GM12891 (cell line): ENCODE data around the gene RPS13.
"Not testable (repeated sequence)": the region's sequence is repeated elsewhere in the genome, so short reads cannot be mapped to it uniquely, and the experiment has no call there.

Experiments used
- DNase-seq: peaks from one replicate; pipeline ENCODE4 v3.0.0; 2011; ENCODE audit warnings: low spot score; ENCODE audit not compliant: insufficient read length
- FAIRE-seq: peaks from 2 replicates; lab custom pipeline; 2011; peaks lifted over from hg19 to GRCh38; lab: Jason Lieb, UNC
- PAX5 ChIP-seq: IDR thresholded peaks from 2 replicates; pipeline ENCODE4 v1.6.1; 2011; ENCODE audit warnings: low read length, moderate library complexity, mild to moderate bottlenecking; ENCODE audit not compliant: insufficient read depth, severe bottlenecking
- POLR2A ChIP-seq: IDR thresholded peaks from 2 replicates; pipeline ENCODE4 v1.6.1; 2011; ENCODE audit warnings: low read depth, low read length, control low read depth
- POLR2AphosphoS5 ChIP-seq: IDR thresholded peaks from 2 replicates; pipeline ENCODE4 v1.6.1; 2011; ENCODE audit warnings: low read depth, low read length, control low read depth
- POU2F2 ChIP-seq: IDR thresholded peaks from 2 replicates; pipeline ENCODE4 v1.6.1; 2011; ENCODE audit warnings: low read depth, mild to moderate bottlenecking, control low read depth, low read length, moderate library complexity
- SPI1 ChIP-seq: IDR thresholded peaks from 2 replicates; pipeline ENCODE4 v1.6.1; 2011; ENCODE audit warnings: low read depth, low read length, control low read depth
- TAF1 ChIP-seq: IDR thresholded peaks from 2 replicates; pipeline ENCODE4 v1.6.1; 2011; ENCODE audit warnings: low read depth, low read length, control low read depth

Gene RPS13

DNA sequence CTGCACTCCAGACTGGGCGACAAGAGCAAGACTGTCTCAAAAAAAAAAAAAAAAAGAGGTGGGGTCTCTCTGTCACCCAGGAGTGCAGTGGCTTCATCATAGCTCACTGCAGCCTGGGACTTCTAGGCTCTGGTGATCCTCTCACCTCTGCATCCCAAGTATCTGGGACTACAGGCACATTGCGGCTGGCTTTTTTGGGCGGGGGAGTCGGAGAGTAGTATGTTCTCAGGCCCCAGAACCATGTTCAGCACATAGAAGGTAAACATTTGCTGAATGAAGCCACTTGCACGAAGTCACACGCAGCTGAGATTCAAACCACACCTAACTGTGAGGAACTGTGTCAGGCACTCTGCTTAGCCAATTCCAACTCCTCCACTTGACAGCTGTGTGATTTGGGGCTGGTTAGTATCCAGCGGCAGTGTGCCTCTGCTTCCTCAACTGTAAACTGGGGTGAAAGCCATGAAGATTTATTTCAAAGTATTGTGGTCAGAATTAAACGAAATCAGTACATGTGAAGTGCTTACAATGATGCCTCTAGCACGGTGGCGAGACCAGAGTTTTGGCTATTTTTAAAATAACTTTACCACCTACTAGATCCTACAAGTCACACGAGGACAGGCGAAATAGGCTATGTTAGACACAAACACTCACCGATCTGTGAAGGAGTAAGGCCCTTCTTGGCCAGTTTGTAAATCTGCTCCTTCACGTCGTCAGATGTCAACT, 789 bp downstream of the RPS13 start:
- FAIRE-seq (no peak), DNase-seq (no peak)
- TF ChIP-seq POLR2AphosphoS5 (no peak), PAX5 (no peak), POLR2A (no peak), POU2F2 (no peak), TAF1 (no peak), SPI1 (no peak)

DNA sequence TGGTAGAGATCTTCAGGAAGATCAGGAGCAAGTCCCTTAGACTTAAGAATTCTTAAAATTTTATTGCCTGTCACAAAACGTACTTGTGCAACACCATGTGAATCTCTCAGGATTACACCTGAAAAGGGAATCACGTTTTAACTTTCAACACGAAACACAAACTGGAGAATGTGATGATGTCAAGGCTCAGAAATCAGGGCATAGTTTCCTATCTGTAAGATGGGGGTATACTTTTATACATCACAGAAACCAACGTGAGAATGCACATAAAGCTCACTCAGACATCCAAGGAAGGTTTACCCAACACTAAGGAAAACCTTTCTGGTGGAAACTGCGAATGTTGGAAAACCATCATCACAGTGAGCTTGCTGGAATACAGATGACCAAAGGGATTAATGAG, 2.0 kb downstream of the RPS13 start:
- FAIRE-seq, result no peak
- TF ChIP-seq POU2F2 (no peak), TAF1 (no peak), PAX5 (no peak), SPI1 (no peak), POLR2AphosphoS5 (no peak), POLR2A (no peak)
- no peak for DNase-seq

- FAIRE-seq, result no peak
- no peak for DNase-seq
- TF ChIP-seq POLR2AphosphoS5 (peak; percentile 35; the same call in 1 of the 2 replicates), POU2F2 (peak; percentile 26; the same call in 1 of the 2 replicates), SPI1 (no peak), POLR2A (peak; percentile 56; the same call in 1 of the 2 replicates)
Measured at GRCh38 chr11:17073370-17074027, 4.0 kb downstream of the RPS13 start.

GRCh38 chr11:17067417-17067816, 10.1 kb downstream of the RPS13 start:
- TF ChIP-seq POU2F2, result no peak
- TF ChIP-seq POLR2AphosphoS5, result no peak
- TF ChIP-seq SPI1, result no peak
- TF ChIP-seq PAX5, result no peak
- TF ChIP-seq TAF1, result no peak
- TF ChIP-seq POLR2A, result no peak
- DNase-seq (no peak), FAIRE-seq (no peak)

- TF ChIP-seq POLR2A (no peak), POLR2AphosphoS5 (no peak), POU2F2 (no peak), SPI1 (no peak), TAF1 (no peak), PAX5 (no peak)
- no peak for FAIRE-seq
Measured at GRCh38 chr11:17066691-17067090, 10.8 kb downstream of the RPS13 start.

DNA sequence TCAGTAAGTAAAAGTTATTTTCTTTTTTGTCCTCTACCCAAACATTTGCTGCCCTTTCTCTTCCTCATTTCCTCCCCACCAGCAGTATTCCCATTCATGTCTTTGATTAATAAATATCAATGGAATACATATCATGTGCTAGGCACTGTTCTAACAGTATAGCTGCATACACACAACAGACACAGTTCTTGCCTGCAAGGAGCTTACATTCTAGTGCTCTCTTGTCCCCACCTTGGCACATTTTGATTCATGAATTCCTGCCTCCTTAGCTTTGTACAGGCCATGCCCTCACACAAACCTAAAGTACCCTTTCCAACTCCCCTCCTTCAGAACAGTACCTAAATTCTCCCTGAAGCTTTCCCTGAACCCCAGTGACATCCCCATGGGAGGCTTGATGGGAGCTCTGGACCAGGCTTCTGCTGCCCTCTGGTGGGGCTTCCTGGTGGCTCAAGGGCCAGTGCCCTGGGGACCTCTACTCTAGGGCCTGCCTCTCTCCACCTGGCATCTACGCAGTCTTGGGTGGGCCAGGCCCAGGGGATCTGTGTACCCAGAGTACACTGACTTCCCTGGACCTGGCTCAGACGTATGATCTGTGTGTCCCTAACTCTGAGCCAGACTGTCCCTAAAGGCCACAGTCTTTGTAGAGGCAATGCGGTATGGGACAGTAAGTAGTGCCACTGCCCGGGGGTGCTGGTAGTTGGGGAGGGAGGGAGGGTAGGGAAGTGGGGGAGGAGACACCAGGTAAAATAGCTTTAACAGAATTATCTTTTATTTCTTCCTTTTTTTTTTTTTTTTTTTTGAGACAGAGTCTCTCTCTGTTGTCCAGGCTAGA, 14.1 kb downstream of the RPS13 start:
- DNase-seq (peak; percentile 39), FAIRE-seq (peak; percentile 28)
- no peak for TF ChIP-seq TAF1

More at GRCh38 chr11:17066691-17067090, 10.8 kb downstream of the RPS13 start:
- no peak for DNase-seq

GRCh38 chr11:17051146-17051545, 26.3 kb downstream of the RPS13 start:
- DNase-seq, FAIRE-seq: not testable (repeated sequence)

DNA sequence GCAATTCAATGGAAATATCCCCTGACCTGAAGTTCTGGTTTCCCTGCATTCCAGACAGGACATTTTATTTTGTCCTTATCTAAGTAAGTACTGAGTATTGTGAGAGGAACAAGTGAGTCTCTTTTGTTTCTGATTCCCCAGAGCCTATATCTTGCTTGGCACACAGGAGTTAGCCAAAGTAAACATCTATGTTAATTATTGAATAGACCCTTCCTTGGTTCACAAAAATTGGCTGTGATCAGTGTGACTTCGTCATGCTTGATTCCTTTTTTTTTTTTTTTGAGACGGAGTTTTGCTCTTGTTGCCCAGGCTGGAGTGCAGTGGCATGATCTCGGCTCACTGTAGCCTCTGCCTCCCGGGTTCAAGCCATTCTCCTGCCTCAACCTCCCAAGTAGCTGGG, 29.0 kb downstream of the RPS13 start:
- not testable (repeated sequence) for DNase-seq, FAIRE-seq

DNA sequence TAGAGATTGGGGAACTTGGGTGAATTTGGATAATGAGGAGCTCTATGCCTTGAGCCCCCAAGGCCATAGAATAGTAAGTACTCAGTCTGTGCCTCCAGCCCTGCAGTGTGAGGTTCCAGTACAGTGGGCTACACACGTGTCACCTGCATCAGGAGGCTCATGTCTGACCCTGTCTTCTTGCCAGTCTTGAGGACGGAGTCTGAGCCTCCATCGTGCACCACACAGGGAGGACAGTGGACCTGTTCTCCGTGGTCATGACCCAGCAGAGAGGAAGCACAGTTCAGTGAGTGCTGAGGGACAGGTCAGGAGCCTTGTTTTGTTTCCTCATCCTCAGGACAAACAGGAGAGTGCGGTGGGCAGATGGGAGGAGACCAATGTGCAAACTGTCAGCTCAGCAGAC, 30.8 kb downstream of the RPS13 start:
- no peak for FAIRE-seq
- DNase-seq, result no peak

DNA sequence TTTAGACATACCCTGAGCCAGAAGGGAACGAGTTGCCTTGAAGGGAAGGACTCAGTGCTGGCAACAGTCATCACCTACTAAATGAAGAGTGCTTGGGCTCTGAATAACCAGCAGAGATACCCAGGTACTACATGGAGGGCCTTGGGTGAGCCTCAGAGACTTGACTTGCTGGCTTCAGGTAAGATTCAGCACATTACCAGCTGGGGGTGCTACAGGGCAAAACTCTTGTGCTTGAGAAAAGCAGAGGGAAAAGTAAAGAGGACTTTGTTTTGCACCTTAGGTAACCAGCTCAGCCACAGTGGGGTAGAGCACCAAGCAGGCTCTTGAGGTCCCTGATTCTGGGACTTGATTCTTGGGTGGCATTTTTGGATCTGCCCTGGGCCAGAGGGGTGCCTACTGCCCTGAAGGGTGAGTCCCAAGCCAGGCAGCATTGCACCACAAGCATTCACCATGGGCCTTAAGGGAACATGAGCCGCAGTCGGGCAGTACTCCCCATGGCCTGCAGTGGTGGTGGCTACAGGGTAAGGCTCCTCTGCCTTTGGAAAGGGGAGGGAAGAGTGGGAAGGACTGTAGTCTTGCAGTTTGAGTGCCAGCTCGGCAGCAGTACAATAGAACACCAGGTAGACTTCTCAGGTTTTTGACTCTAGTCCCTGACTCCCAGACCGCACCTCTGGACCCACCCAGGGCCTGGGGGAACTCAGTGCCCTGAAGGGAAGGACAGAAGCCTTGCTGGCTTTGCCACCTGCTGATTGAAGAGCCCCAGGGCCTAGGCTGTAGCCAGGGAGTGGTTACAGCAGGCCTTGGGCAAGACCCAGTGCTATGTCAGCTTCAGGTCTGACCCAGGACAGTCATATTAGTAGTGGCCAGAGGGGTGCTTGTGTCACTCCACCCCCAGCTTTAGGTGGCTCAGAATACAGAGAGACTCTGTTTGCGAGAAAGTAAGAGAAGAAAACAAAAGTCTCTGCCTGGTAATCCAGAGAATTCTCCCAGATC, 40.5 kb downstream of the RPS13 start:
- no peak for DNase-seq
- TF ChIP-seq POU2F2 (no peak), TAF1 (no peak), POLR2A (no peak), SPI1 (no peak), POLR2AphosphoS5 (no peak), PAX5 (no peak)
- no peak for FAIRE-seq

More for the DNA sequence above, 30.8 kb downstream of the RPS13 start:
- no peak for TF ChIP-seq POU2F2
- TF ChIP-seq POLR2A, result no peak
- TF ChIP-seq TAF1, result no peak
- TF ChIP-seq PAX5, result no peak
- TF ChIP-seq POLR2AphosphoS5, result no peak
- TF ChIP-seq SPI1, result no peak

- not testable (repeated sequence) for FAIRE-seq, DNase-seq
Measured at GRCh38 chr11:17034027-17034426, 43.4 kb downstream of the RPS13 start.
